ENCODE results near the gene SLC39A2. TPM values are rescaled to one million over a fixed set of nuclear protein-coding genes. Genes with fewer than 3 reads are reported as not detected.

Gene SLC39A2
- total RNA-seq, 1 experiment from 2014 or later, result not detected

- peaks cover 61% of the 10 kb centered on the region for H3K27me3 ChIP-seq (ENCODE audit: low read length)
- no TSS peak for BruUV-seq (replicated peaks)
- no peaks in the 10 kb centered on the region for H3K4me1 ChIP-seq (ENCODE audit: insufficient read depth, low read length)
- no peaks in the 10 kb centered on the region for H4K20me1 ChIP-seq (ENCODE audit: low read length)
- ATAC-seq (no peak), DNase-seq (no peak)
- TF ChIP-seq EZH2phosphoT487 (IDR thresholded peaks at IDR 0.05; ENCODE audit: borderline replicate concordance, low read length), result no peak
- no peak for TF ChIP-seq EZH2 (IDR thresholded peaks at IDR 0.05; ENCODE audit: low read length, unreplicated experiment)
- TF ChIP-seq CTCF (conservative IDR thresholded peaks at IDR 0.05; ENCODE audit: low read depth, low read length), result no peak
- intact Hi-C loops (cut with micrococcal nuclease), result no loop called here
- H3K27ac ChIP-seq (ENCODE audit: low read length), result no peak overlapping the region
- POLR2A ChIA-PET (ENCODE audit: unreplicated experiment), result interaction anchor here (0.6 kb wide), 1 partner anchor 1218 kb away, joined by 4 read pairs; no protein-coding TSS in a partner anchor
- no peak overlapping the region for H3K4me3 ChIP-seq (ENCODE audit: low read length)
- no peak overlapping the region for H3K9ac ChIP-seq (ENCODE audit: low read length)
- no peaks in the 10 kb centered on the region for H3K79me2 ChIP-seq (ENCODE audit: low read length)
- H3K9me2 ChIP-seq (replicated peaks; ENCODE audit: low read length), result no peaks in the 10 kb centered on the region
- CTCF ChIA-PET, result no interaction called here
- no peak overlapping the region for H3K4me2 ChIP-seq (ENCODE audit: low read length)
- no peaks in the 10 kb centered on the region for H3K9me3 ChIP-seq (ENCODE audit: low read length)
- no peaks in the 10 kb centered on the region for H3K36me3 ChIP-seq (ENCODE audit: low read depth, low read length)
- no peaks in the 10 kb centered on the region for H3F3A ChIP-seq (ENCODE audit: low read length, unreplicated experiment)
- no peak overlapping the region for H2AFZ ChIP-seq (ENCODE audit: low read length)
Measured at GRCh38 chr14:21037156-21037555, 38.1 kb downstream of the SLC39A2 start.

GRCh38 chr14:21038441-21039422 lies 39.6 kb downstream of the SLC39A2 start:
- H3K4me2 ChIP-seq (ENCODE audit: low read length), result no peak overlapping the region
- no peak overlapping the region for H3K4me3 ChIP-seq (ENCODE audit: low read length)
- H3F3A ChIP-seq (ENCODE audit: low read length, unreplicated experiment), result no peaks in the 10 kb centered on the region
- ATAC-seq (no peak), DNase-seq (no peak)
- no peak overlapping the region for H3K9ac ChIP-seq (ENCODE audit: low read length)
- no peaks in the 10 kb centered on the region for H4K20me1 ChIP-seq (ENCODE audit: low read length)
- CTCF ChIA-PET, result interaction anchor here (0.6 kb wide), 1 partner anchor 57 kb away, joined by 3 read pairs; no protein-coding TSS in a partner anchor
- no peaks in the 10 kb centered on the region for H3K79me2 ChIP-seq (ENCODE audit: low read length)
- TF ChIP-seq CTCF (conservative IDR thresholded peaks at IDR 0.05; ENCODE audit: low read depth, low read length), result no peak
- TF ChIP-seq EZH2phosphoT487 (IDR thresholded peaks at IDR 0.05; ENCODE audit: borderline replicate concordance, low read length), result no peak
- TF ChIP-seq EZH2 (IDR thresholded peaks at IDR 0.05; ENCODE audit: low read length, unreplicated experiment), result no peak
- no peaks in the 10 kb centered on the region for H3K9me2 ChIP-seq (replicated peaks; ENCODE audit: low read length)
- H2AFZ ChIP-seq (ENCODE audit: low read length), result no peak overlapping the region
- POLR2A ChIA-PET (ENCODE audit: unreplicated experiment), result no interaction called here
- no TSS peak for BruUV-seq (replicated peaks)
- intact Hi-C loops (cut with micrococcal nuclease), result no loop called here
- no peak overlapping the region for H3K27ac ChIP-seq (ENCODE audit: low read length)
- no peaks in the 10 kb centered on the region for H3K9me3 ChIP-seq (ENCODE audit: low read length)
- H3K27me3 ChIP-seq (ENCODE audit: low read length), result peaks cover 45% of the 10 kb centered on the region
- no peaks in the 10 kb centered on the region for H3K4me1 ChIP-seq (ENCODE audit: insufficient read depth, low read length)
- H3K36me3 ChIP-seq (ENCODE audit: low read depth, low read length), result no peaks in the 10 kb centered on the region

All from PC-3 (cell line).